Neural cell (in vitro differentiated cells): ENCODE data around the gene C1orf35. TPM values are rescaled to one million over a fixed set of nuclear protein-coding genes. Genes with fewer than 3 reads are reported as not detected.

Experiments used
- H2AFZ ChIP-seq: fragments of 200-600, 300-800 bp; sonication (generic), shearing (Covaris generic); 2 replicates; pipeline ENCODE4 v1.6.0; 2014; ENCODE audit warnings: low read depth, mild to moderate bottlenecking, antibody characterized with exemption, low read length, moderate library complexity
- H3F3A ChIP-seq: fragments of 200-600 bp; shearing (Covaris generic); 2 replicates; pipeline ENCODE4 v1.6.1; 2016; ENCODE audit warnings: mild to moderate bottlenecking, moderate library complexity, mixed read lengths, antibody characterized with exemption, low read length; ENCODE audit not compliant: insufficient read depth, poor library complexity, severe bottlenecking
- H3K27ac ChIP-seq: fragments of 200-600, 300-800 bp; sonication (generic), shearing (Covaris generic); 2 replicates; pipeline ENCODE4 v1.5.1; 2014; ENCODE audit warnings: mild to moderate bottlenecking, low read length, moderate library complexity
- H3K27me3 ChIP-seq: fragments of 300-800, 200-600 bp; sonication (generic), shearing (Covaris generic); 2 replicates; pipeline ENCODE4 v1.6.0; 2014; ENCODE audit warnings: mild to moderate bottlenecking, low read depth, low read length, moderate library complexity; ENCODE audit not compliant: insufficient read depth
- H3K36me3 ChIP-seq: fragments of 300-800, 200-600 bp; sonication (generic), shearing (Covaris generic); 2 replicates; pipeline ENCODE4 v1.5.1; 2014; ENCODE audit warnings: mild to moderate bottlenecking, antibody characterized with exemption, low read length, moderate library complexity; ENCODE audit not compliant: insufficient read depth
- H3K4me2 ChIP-seq: fragments of 300-800, 200-600 bp; sonication (generic), shearing (Covaris generic); 2 replicates; pipeline ENCODE4 v1.6.0; 2014; ENCODE audit warnings: mild to moderate bottlenecking, low read length
- H3K4me3 ChIP-seq: fragments of 300-800, 200-600 bp; sonication (generic), shearing (Covaris generic); 2 replicates; pipeline ENCODE4 v1.5.1; 2014; ENCODE audit warnings: mild to moderate bottlenecking, low read length, moderate library complexity
- H3K79me2 ChIP-seq: fragments of 200-600 bp; shearing (Covaris generic); replicated peaks from 2 replicates; pipeline ENCODE4 v1.6.0; 2014; ENCODE audit warnings: mild to moderate bottlenecking, low read length, moderate library complexity; ENCODE audit not compliant: insufficient read depth
- H3K9ac ChIP-seq: fragments of 300-800, 200-600 bp; sonication (generic), shearing (Covaris generic); 2 replicates; pipeline ENCODE4 v1.6.1; 2016; ENCODE audit warnings: mild to moderate bottlenecking, low read length, mixed read lengths
- H3K9me2 ChIP-seq: fragments of 200-600 bp; shearing (Covaris generic); 2 replicates; pipeline ENCODE4 v1.6.1; 2016; ENCODE audit warnings: mild to moderate bottlenecking, low read length, mixed read lengths; ENCODE audit not compliant: insufficient read depth
- H3K9me3 ChIP-seq: fragments of 200-600, 300-800 bp; sonication (generic), shearing (Covaris generic); 2 replicates; pipeline ENCODE4 v1.6.1; 2016; ENCODE audit warnings: mild to moderate bottlenecking, mixed run types, low read length, moderate library complexity, mixed read lengths
- H4K20me1 ChIP-seq: fragments of 200-600 bp; shearing (Covaris generic); 2 replicates; pipeline ENCODE4 v1.6.1; 2016; ENCODE audit warnings: mild to moderate bottlenecking, mixed run types; ENCODE audit not compliant: insufficient read depth
- CTCF ChIP-seq: fragments of 450-650 bp; IDR thresholded peaks from 2 replicates; pipeline ENCODE4 v1.5.1; 2014; ENCODE audit warnings: antibody characterized with exemption, mild to moderate bottlenecking, moderate library complexity; ENCODE audit not compliant: poor library complexity, severe bottlenecking
- EP300 ChIP-seq: fragments of 450-650 bp; conservative IDR thresholded peaks from 2 replicates; pipeline ENCODE4 v1.6.1; 2014; ENCODE audit warnings: antibody characterized with exemption, mild to moderate bottlenecking, moderate library complexity; ENCODE audit not compliant: poor library complexity, severe bottlenecking
- EZH2 ChIP-seq: fragments of 200-600, 300-800 bp; shearing (Covaris generic), sonication (generic); IDR thresholded peaks from 2 replicates; pipeline ENCODE4 v1.6.1; 2014; ENCODE audit warnings: antibody characterized with exemption, low read length, borderline replicate concordance, mild to moderate bottlenecking; ENCODE audit not compliant: insufficient read depth, poor library complexity, severe bottlenecking
- MXI1 ChIP-seq: fragments of 450-650 bp; conservative IDR thresholded peaks from 2 replicates; pipeline ENCODE4 v1.6.1; 2014; ENCODE audit warnings: antibody characterized with exemption, mild to moderate bottlenecking; ENCODE audit not compliant: poor library complexity, severe bottlenecking
- POLR2AphosphoS5 ChIP-seq: IDR thresholded peaks from 2 replicates; pipeline ENCODE4 v1.6.1; 2012
- RAD21 ChIP-seq: fragments of 450-650 bp; conservative IDR thresholded peaks from 2 replicates; pipeline ENCODE4 v1.6.1; 2014; ENCODE audit warnings: antibody characterized with exemption, mild to moderate bottlenecking, moderate library complexity
- REST ChIP-seq: IDR thresholded peaks from 2 replicates; pipeline ENCODE4 v1.6.1; 2012; ENCODE audit warnings: borderline replicate concordance
- SMC3 ChIP-seq: fragments of 450-650 bp; conservative IDR thresholded peaks from 2 replicates; pipeline ENCODE4 v1.6.1; 2014; ENCODE audit warnings: antibody characterized with exemption, mild to moderate bottlenecking, moderate library complexity; ENCODE audit not compliant: poor library complexity
- TAF1 ChIP-seq: IDR thresholded peaks from 2 replicates; pipeline ENCODE4 v1.6.1; 2012; ENCODE audit warnings: low read depth
- polyA plus RNA-seq: library from polyadenylated mRNA; depleted of rRNA; stranded (reverse); fragments of >200 nt; gene quantifications from 2 replicates; pipeline ENCODE4 v1.2.3, GENCODE V29; 2014

C1orf35 gene
- polyA plus RNA-seq, 1 donor from 2014 or later, result 32.8 TPM

- no peak overlapping the region for H3K9ac ChIP-seq
These were observed 45.8 kb upstream of the C1orf35 start for GRCh38 chr1:228148935-228149405.

GRCh38 chr1:228148196-228148861, 45.2 kb upstream of the C1orf35 start:
- Histone ChIP-seq H3K79me2 (peaks cover 2% of the 10 kb centered on the region), H3F3A (no peaks in the 10 kb centered on the region), H3K9me2 (no peaks in the 10 kb centered on the region), H3K9me3 (no peaks in the 10 kb centered on the region), H3K27ac (no peak overlapping the region), H2AFZ (no peak overlapping the region), H4K20me1 (peaks cover 4% of the 10 kb centered on the region), H3K9ac (no peak overlapping the region), H3K27me3 (no peaks in the 10 kb centered on the region), H3K4me2 (no peak overlapping the region), H3K36me3 (no peaks in the 10 kb centered on the region), H3K4me3 (no peak overlapping the region)
- TF ChIP-seq EP300 (no peak), RAD21 (no peak), TAF1 (no peak), POLR2AphosphoS5 (no peak), MXI1 (no peak), CTCF (no peak)

More at GRCh38 chr1:228148935-228149405, 45.8 kb upstream of the C1orf35 start:
- no peak overlapping the region for H3K4me2 ChIP-seq
- H3K79me2 ChIP-seq, result no peaks in the 10 kb centered on the region
- no peaks in the 10 kb centered on the region for H3F3A ChIP-seq
- H3K9me3 ChIP-seq, result no peaks in the 10 kb centered on the region
- H3K27me3 ChIP-seq, result no peaks in the 10 kb centered on the region
- no peaks in the 10 kb centered on the region for H3K36me3 ChIP-seq
- peaks cover 3% of the 10 kb centered on the region for H4K20me1 ChIP-seq
- H3K9me2 ChIP-seq, result no peaks in the 10 kb centered on the region
- H2AFZ ChIP-seq, result no peak overlapping the region
- H3K4me3 ChIP-seq, result no peak overlapping the region
- no peak for TF ChIP-seq EZH2
- no peak for TF ChIP-seq EP300
- no peak for TF ChIP-seq MXI1
- no peak for TF ChIP-seq POLR2AphosphoS5
- TF ChIP-seq REST, result no peak
- H3K27ac ChIP-seq, result no peak overlapping the region

GRCh38 chr1:228147768-228148167, 44.6 kb upstream of the C1orf35 start:
- no peak overlapping the region for H3K9ac ChIP-seq
- no peak overlapping the region for H2AFZ ChIP-seq
- no peak overlapping the region for H3K4me3 ChIP-seq
- H4K20me1 ChIP-seq, result peaks cover 4% of the 10 kb centered on the region
- no peak overlapping the region for H3K4me2 ChIP-seq
- peaks cover 7% of the 10 kb centered on the region for H3K79me2 ChIP-seq
- H3K36me3 ChIP-seq, result no peaks in the 10 kb centered on the region
- no peaks in the 10 kb centered on the region for H3K9me3 ChIP-seq
- no peak for TF ChIP-seq TAF1
- TF ChIP-seq EZH2, result no peak
- no peak for TF ChIP-seq MXI1
- TF ChIP-seq POLR2AphosphoS5, result no peak
- no peak for TF ChIP-seq CTCF
- TF ChIP-seq SMC3, result no peak
- no peak for TF ChIP-seq REST
- no peak for TF ChIP-seq EP300
- TF ChIP-seq RAD21, result no peak
- no peaks in the 10 kb centered on the region for H3K27me3 ChIP-seq
- no peaks in the 10 kb centered on the region for H3F3A ChIP-seq
- H3K27ac ChIP-seq, result no peak overlapping the region
- no peaks in the 10 kb centered on the region for H3K9me2 ChIP-seq
